Right lobe of liver (tissue), 6 donors: ENCODE measurements around the gene MGA. TPM values are rescaled to one million over a fixed set of nuclear protein-coding genes. Genes with fewer than 3 reads are reported as not detected.

Experiments
- ATAC-seq, 4 donors: fragments of 200-7000 bp; cut with Tn5 transposase; one replicate each; pipeline ENCODE4 v1.9.1; 2020; ENCODE audit warnings: mild to moderate bottlenecking in 4 of 4, moderate library complexity in 4 of 4
- DNase-seq, 3 donors: peaks; one replicate each; pipeline ENCODE4 v3.0.0-alpha.2; 2020
- H3K27ac ChIP-seq, 3 donors: fragments of 200-600 bp; one replicate each; pipeline ENCODE4 v1.8.0; 2022
- H3K27me3 ChIP-seq, 2 donors: fragments of 200-600 bp; one replicate each; pipeline ENCODE4 v1.8.0; 2022
- H3K36me3 ChIP-seq, 4 donors: fragments of 200-600 bp; sonication (generic) in 1 of 4; one replicate each; pipeline versions ENCODE4 v1.5.1 to v1.8.0; 2017 to 2022; ENCODE audit warnings: control low read depth in 1 of 4
- H3K4me1 ChIP-seq, 4 donors: fragments of 200-600 bp; sonication (generic) in 1 of 4; one replicate each; pipeline versions ENCODE4 v1.5.1 to v1.8.0; 2017 to 2022; ENCODE audit warnings: control low read depth in 1 of 4
- H3K4me3 ChIP-seq, 3 donors: fragments of 200-600 bp; one replicate each; pipeline ENCODE4 v1.8.0; 2022
- H3K9me3 ChIP-seq, 4 donors: fragments of 200-600 bp; sonication (generic) in 1 of 4; one replicate each; pipeline versions ENCODE4 v1.5.1 to v1.8.0; 2017 to 2022; ENCODE audit warnings: control low read depth in 1 of 4
- CTCF ChIP-seq, 4 donors: fragments of 200-600 bp in 3 of 4; fragments of 450-650 bp in 1 of 4; IDR thresholded peaks; one replicate each; pipeline versions ENCODE4 v1.5.1 to v1.8.0; 2016 to 2022; ENCODE audit warnings: antibody characterized with exemption in 4 of 4, mild to moderate bottlenecking in 2 of 4
- POLR2A ChIP-seq: fragments of 450-650 bp; IDR thresholded peaks from one replicate; pipeline ENCODE4 v1.6.1; 2017; ENCODE audit warnings: antibody characterized with exemption, mild to moderate bottlenecking
- WGBS: methylation state at CpG from one replicate; pipeline ENCODE4 v1.1.6; 2018; ENCODE audit warnings: low coverage, low lambda C conversion rate; ENCODE audit not compliant: insufficient coverage; ENCODE audit errors: missing lambda C conversion rate; 5-methylcytosine and 5-hydroxymethylcytosine counted together
- intact Hi-C, 2 donors: fragments of 100-400 bp; cut with DNase I; formaldehyde crosslinking; loops; one replicate each; pipeline versions ENCODE4 v1.11.2 to v1.14.1; 2022
- total RNA-seq, 6 experiments: library from RNA; depleted of rRNA in 2 of 6; stranded (reverse); fragments of >200 nt in 2 of 6; fragmentation: NEBNext Ultra II Directional in 3 of 6; extraction: Animal tissue kit (Norgen Biotek cat#: 25700) in 3 of 6; gene quantifications; one replicate each; pipeline versions ENCODE4 v1.1.0 to v1.2.4, GENCODE V29; 2016 to 2023
- donor health status: DM: no; HTN: yes; CAD: no.
- donor health status: DM: no; HTN: no; CAD: no.
- donor health status: DM: no; HTN: no; CAD: no.
- donor health status: DM: no; HTN: yes; CAD: no.
- donor health status: DM: no; HTN: yes; CAD: no.

MGA gene
- total RNA-seq, 6 experiments from 2014 or later: 10.9 to 17.2 (median 12.1) TPM

GRCh38 chr15:41690636-41691035 lies 30.4 kb downstream of the MGA start:
- peaks cover 0 to 8% (median 0%) of the 10 kb centered on the region in 4 donors for H3K4me1 ChIP-seq
- ATAC-seq: peak in 3 of 4 donors; percentile 20 to 48 (median 36)
- TF ChIP-seq POLR2A (no peak), CTCF (IDR thresholded peaks at IDR 0.05) (no peak)
- intact Hi-C loops: no loop called here
- no peaks in the 10 kb centered on the region for H3K9me3 ChIP-seq
- H3K36me3 ChIP-seq: no peaks in the 10 kb centered on the region
- H3K27me3 ChIP-seq: no peaks in the 10 kb centered on the region
- DNase-seq: no peak
- WGBS: 25% methylated on average over 1 of the region's 1 CpG
- no peak overlapping the region for H3K27ac ChIP-seq
- H3K4me3 ChIP-seq: no peak overlapping the region

GRCh38 chr15:41691471-41691870 lies 31.3 kb downstream of the MGA start:
- no peak for DNase-seq
- TF ChIP-seq POLR2A: no peak
- TF ChIP-seq CTCF (IDR thresholded peaks at IDR 0.05): no peak
- intact Hi-C loops: no loop called here

GRCh38 chr15:41692049-41692448 lies 31.8 kb downstream of the MGA start:
- H3K4me1 ChIP-seq: peaks cover 0 to 8% (median 0%) of the 10 kb centered on the region in 4 donors

More at GRCh38 chr15:41691471-41691870, 31.3 kb downstream of the MGA start:
- ATAC-seq: no peak
- 79% methylated on average over 2 of the region's 2 CpGs for WGBS
- Histone ChIP-seq H3K4me3 (no peak overlapping the region), H3K27me3 (no peaks in the 10 kb centered on the region), H3K27ac (no peak overlapping the region), H3K4me1 (peaks cover 0 to 8% (median 0%) of the 10 kb centered on the region in 4 donors), H3K9me3 (no peaks in the 10 kb centered on the region), H3K36me3 (no peaks in the 10 kb centered on the region)

GRCh38 chr15:41693757-41694156 lies 33.6 kb downstream of the MGA start:
- peaks cover 0 to 8% (median 0%) of the 10 kb centered on the region in 4 donors for H3K4me1 ChIP-seq
- 85% methylated on average over 2 of the region's 4 CpGs for WGBS
- no peak for TF ChIP-seq CTCF (IDR thresholded peaks at IDR 0.05)
- no peak for TF ChIP-seq POLR2A
- ATAC-seq (no peak), DNase-seq (no peak)
- H3K27ac ChIP-seq: no peak overlapping the region
- no peaks in the 10 kb centered on the region for H3K36me3 ChIP-seq
- no peak overlapping the region for H3K4me3 ChIP-seq
- H3K9me3 ChIP-seq: no peaks in the 10 kb centered on the region
- no peaks in the 10 kb centered on the region for H3K27me3 ChIP-seq
- intact Hi-C loops: no loop called here

More at GRCh38 chr15:41692049-41692448, 31.8 kb downstream of the MGA start:
- intact Hi-C loops: no loop called here
- no peak for ATAC-seq
- Histone ChIP-seq H3K36me3 (no peaks in the 10 kb centered on the region), H3K4me3 (no peak overlapping the region), H3K27me3 (no peaks in the 10 kb centered on the region), H3K27ac (no peak overlapping the region), H3K9me3 (no peaks in the 10 kb centered on the region)
- TF ChIP-seq CTCF (IDR thresholded peaks at IDR 0.05) (no peak), POLR2A (no peak)
- DNase-seq: no peak
- WGBS: 74% methylated on average over 4 of the region's 4 CpGs
